ENCODE results near the gene MAGI2.

- no peak for TF ChIP-seq ZFP30 (CRISPR knock-in tag; IDR thresholded peaks at IDR 0.05)
- no peak for TF ChIP-seq CREB5 (CRISPR knock-in tag; IDR thresholded peaks at IDR 0.05; ENCODE audit: low read depth)
Measured at GRCh38 chr7:79287981-79288380, 165.5 kb downstream of the MAGI2 start.

Measured in SK-N-SH treated with all-trans-retinoic acid at 6 μM for 48 hours (cell line).